Measurements from ENCODE around the gene NUDT2.

DNA sequence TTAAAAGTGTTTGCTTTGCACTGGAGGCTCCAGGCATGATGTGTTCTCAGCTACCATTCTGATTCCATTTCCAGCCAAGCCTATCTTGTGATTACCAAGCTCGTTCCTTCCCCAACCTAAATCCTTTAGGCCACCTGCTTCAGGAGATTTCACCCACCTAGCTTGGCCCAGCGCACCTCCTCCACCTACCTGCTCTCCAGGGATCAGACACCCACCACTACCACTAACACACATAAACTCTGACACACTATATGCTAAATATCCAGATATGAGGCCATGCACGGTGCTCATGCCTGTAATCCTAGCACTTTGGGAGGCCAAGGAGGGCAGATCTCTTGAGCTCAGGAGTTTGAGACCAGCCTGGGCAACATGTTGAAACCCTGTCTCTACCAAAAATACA is 45.0 kb downstream of the NUDT2 start:
- TF ChIP-seq POLR2A (IDR thresholded peaks at IDR 0.05) (no peak), CTCF (IDR thresholded peaks at IDR 0.05) (no peak)
